NCI-H2196 (cell line): ENCODE data around the gene ASPHD1.
"Not testable (repeated sequence)": the region's sequence is repeated elsewhere in the genome, so short reads cannot be mapped to it uniquely, and the experiment has no call there.

Experiments
- DNase-seq: peaks from one replicate; lab custom pipeline; 2025; ENCODE audit not compliant: unreplicated experiment; lab: John Stamatoyannopoulos, UW

Gene ASPHD1

GRCh38 chr16:29900102-29900887, at the start of gene ASPHD1:
ASPHD1 (plus strand) TSS chr16:29900488; CDS start chr16:29900972, 484 bp downstream.
- peak; percentile 78 for DNase-seq

- no peak for DNase-seq
Measured at GRCh38 chr16:29850998-29851397, 49.3 kb upstream of the ASPHD1 start.

GRCh38 chr16:29852654-29853053, 47.6 kb upstream of the ASPHD1 start:
- no peak for DNase-seq

- DNase-seq: no peak
Measured at GRCh38 chr16:29854520-29855100, 45.7 kb upstream of the ASPHD1 start.

GRCh38 chr16:29857133-29857760, 43.0 kb upstream of the ASPHD1 start:
- no peak for DNase-seq

- DNase-seq: no peak
Measured at GRCh38 chr16:29858149-29858849, 42.0 kb upstream of the ASPHD1 start.

GRCh38 chr16:29858974-29859373, 41.3 kb upstream of the ASPHD1 start:
- no peak for DNase-seq

GRCh38 chr16:29860218-29860617, 40.1 kb upstream of the ASPHD1 start:
- no peak for DNase-seq

GRCh38 chr16:29862383-29862883, 37.9 kb upstream of the ASPHD1 start:
- no peak for DNase-seq

- DNase-seq: peak; percentile 96
Measured at GRCh38 chr16:29862884-29863668, 37.2 kb upstream of the ASPHD1 start, which contains the start of gene CDIPT. CDIPT (minus strand) TSS chr16:29863226; CDS start chr16:29862857, 369 bp downstream.

GRCh38 chr16:29863669-29863984, 36.7 kb upstream of the ASPHD1 start:
- no peak for DNase-seq

- DNase-seq: no peak
Measured at GRCh38 chr16:29864205-29864604, 36.1 kb upstream of the ASPHD1 start.

- DNase-seq: no peak
Measured at GRCh38 chr16:29868396-29869009, 31.8 kb upstream of the ASPHD1 start.

GRCh38 chr16:29869067-29869466, 31.2 kb upstream of the ASPHD1 start:
- DNase-seq: not testable (repeated sequence)

GRCh38 chr16:29871822-29872546, 28.3 kb upstream of the ASPHD1 start:
- DNase-seq: no peak

GRCh38 chr16:29873319-29873718, 27.0 kb upstream of the ASPHD1 start:
- DNase-seq: no peak

GRCh38 chr16:29875206-29875605, 25.1 kb upstream of the ASPHD1 start:
- DNase-seq: no peak

- no peak for DNase-seq
Measured at GRCh38 chr16:29876217-29876593, 24.1 kb upstream of the ASPHD1 start.

GRCh38 chr16:29876594-29877249, 23.6 kb upstream of the ASPHD1 start:
- no peak for DNase-seq
